HEK293 (cell line): ENCODE results near the gene CLIC3.

ENCODE experiments used
- BCL11B ChIP-seq: fragments of 450-650 bp; formaldehyde crosslinking; IDR thresholded peaks from 2 replicates; pipeline ENCODE4 v1.5.1; 2016; ENCODE audit warnings: low read depth, missing biosample characterization, missing genetic modification characterization
- GFI1B ChIP-seq: fragments of 450-650 bp; formaldehyde crosslinking; IDR thresholded peaks from 2 replicates; pipeline ENCODE4 v1.5.1; 2016; ENCODE audit warnings: missing biosample characterization, missing genetic modification characterization
- GLI4 ChIP-seq: fragments of 450-650 bp; formaldehyde crosslinking; IDR thresholded peaks from 2 replicates; pipeline ENCODE4 v1.5.1; 2016; ENCODE audit warnings: missing biosample characterization, missing genetic modification characterization
- OSR2 ChIP-seq: fragments of 450-650 bp; formaldehyde crosslinking; IDR thresholded peaks from 2 replicates; pipeline ENCODE4 v1.5.1; 2016; ENCODE audit warnings: missing biosample characterization, missing genetic modification characterization
- RBAK ChIP-seq: fragments of 450-650 bp; formaldehyde crosslinking; IDR thresholded peaks from 2 replicates; pipeline ENCODE4 v1.5.1; 2016; ENCODE audit warnings: missing biosample characterization, missing genetic modification characterization
- YY2 ChIP-seq: fragments of 450-650 bp; formaldehyde crosslinking; IDR thresholded peaks from 2 replicates; pipeline ENCODE4 v1.5.1; 2016; ENCODE audit warnings: missing biosample characterization, missing genetic modification characterization
- ZFP3 ChIP-seq: fragments of 450-650 bp; formaldehyde crosslinking; IDR thresholded peaks from 2 replicates; pipeline ENCODE4 v1.5.1; 2016; ENCODE audit warnings: low read depth, missing biosample characterization, missing genetic modification characterization
- ZNF132 ChIP-seq: fragments of 450-650 bp; formaldehyde crosslinking; IDR thresholded peaks from 2 replicates; pipeline ENCODE4 v1.5.1; 2017; ENCODE audit warnings: missing biosample characterization, missing genetic modification characterization, borderline replicate concordance
- ZNF174 ChIP-seq: fragments of 450-650 bp; formaldehyde crosslinking; IDR thresholded peaks from 2 replicates; pipeline ENCODE4 v1.5.0; 2017; ENCODE audit warnings: missing biosample characterization, mild to moderate bottlenecking, missing genetic modification characterization
- ZNF214 ChIP-seq: fragments of 450-650 bp; formaldehyde crosslinking; IDR thresholded peaks from 2 replicates; pipeline ENCODE4 v1.5.1; 2017; ENCODE audit warnings: missing biosample characterization, mild to moderate bottlenecking, missing genetic modification characterization, borderline replicate concordance
- ZNF24 ChIP-seq: fragments of 450-650 bp; formaldehyde crosslinking; IDR thresholded peaks from 2 replicates; pipeline ENCODE4 v1.5.1; 2016; ENCODE audit warnings: missing biosample characterization, missing genetic modification characterization
- ZNF302 ChIP-seq: fragments of 450-650 bp; formaldehyde crosslinking; IDR thresholded peaks from 2 replicates; pipeline ENCODE4 v1.5.1; 2016; ENCODE audit warnings: missing biosample characterization, missing genetic modification characterization, low read depth
- ZNF335 ChIP-seq: fragments of 450-650 bp; formaldehyde crosslinking; conservative IDR thresholded peaks from 2 replicates; pipeline ENCODE4 v1.5.1; 2016; ENCODE audit warnings: missing biosample characterization, missing genetic modification characterization
- ZNF426 ChIP-seq: fragments of 450-650 bp; formaldehyde crosslinking; IDR thresholded peaks from 2 replicates; pipeline ENCODE4 v1.5.1; 2017; ENCODE audit warnings: missing biosample characterization, missing genetic modification characterization, mild to moderate bottlenecking, inconsistent platforms, moderate library complexity
- ZNF501 ChIP-seq: fragments of 450-650 bp; formaldehyde crosslinking; IDR thresholded peaks from 2 replicates; pipeline ENCODE4 v1.5.1; 2016; ENCODE audit warnings: missing biosample characterization, missing genetic modification characterization
- ZNF548 ChIP-seq: fragments of 450-650 bp; formaldehyde crosslinking; IDR thresholded peaks from 2 replicates; pipeline ENCODE4 v1.5.1; 2016; ENCODE audit warnings: missing biosample characterization, missing genetic modification characterization
- ZNF549 ChIP-seq: fragments of 450-650 bp; IDR thresholded peaks from 2 replicates; pipeline ENCODE4 v1.5.1; 2018; ENCODE audit warnings: missing biosample characterization, missing genetic modification characterization, mild to moderate bottlenecking, inconsistent platforms, moderate library complexity
- ZNF623 ChIP-seq: fragments of 450-650 bp; formaldehyde crosslinking; IDR thresholded peaks from 2 replicates; pipeline ENCODE4 v1.5.1; 2016; ENCODE audit warnings: missing biosample characterization, missing genetic modification characterization
- ZNF677 ChIP-seq: fragments of 450-650 bp; IDR thresholded peaks from 2 replicates; pipeline ENCODE4 v1.5.0; 2018; ENCODE audit warnings: missing biosample characterization, mild to moderate bottlenecking, missing genetic modification characterization, moderate library complexity
- ZNF707 ChIP-seq: fragments of 450-650 bp; formaldehyde crosslinking; IDR thresholded peaks from 2 replicates; pipeline ENCODE4 v1.5.1; 2016; ENCODE audit warnings: missing biosample characterization, missing genetic modification characterization
- ZNF776 ChIP-seq: fragments of 450-650 bp; formaldehyde crosslinking; IDR thresholded peaks from 2 replicates; pipeline ENCODE4 v1.5.0; 2017; ENCODE audit warnings: missing biosample characterization, missing genetic modification characterization, borderline replicate concordance
- ZNF777 ChIP-seq: fragments of 450-650 bp; formaldehyde crosslinking; IDR thresholded peaks from 2 replicates; pipeline ENCODE4 v1.5.1; 2017; ENCODE audit warnings: missing biosample characterization, missing genetic modification characterization, borderline replicate concordance
- ZNF830 ChIP-seq: fragments of 450-650 bp; IDR thresholded peaks from 2 replicates; pipeline ENCODE4 v1.5.0; 2018; ENCODE audit warnings: missing biosample characterization, missing genetic modification characterization, low read depth, mild to moderate bottlenecking, moderate library complexity
- TF ChIP-seq, protein P1 (sequence below): fragments of 450-650 bp; formaldehyde crosslinking; IDR thresholded peaks from 2 replicates; pipeline ENCODE4 v1.5.1; 2016; ENCODE audit warnings: missing biosample characterization, missing genetic modification characterization
- TF ChIP-seq, protein P2 (sequence below): fragments of 450-650 bp; formaldehyde crosslinking; IDR thresholded peaks from 2 replicates; pipeline ENCODE4 v1.5.1; 2016; ENCODE audit warnings: missing biosample characterization, missing genetic modification characterization
- TF ChIP-seq, protein P3 (sequence below): fragments of 450-650 bp; formaldehyde crosslinking; IDR thresholded peaks from 2 replicates; pipeline ENCODE4 v1.5.1; 2016; ENCODE audit warnings: missing biosample characterization, missing genetic modification characterization
- TF ChIP-seq, protein P4 (sequence below): fragments of 450-650 bp; formaldehyde crosslinking; IDR thresholded peaks from 2 replicates; pipeline ENCODE4 v1.5.1; 2016; ENCODE audit warnings: missing biosample characterization, missing genetic modification characterization
- TF ChIP-seq, protein P5 (sequence below): fragments of 450-650 bp; formaldehyde crosslinking; optimal IDR thresholded peaks from 2 replicates; pipeline ENCODE3; 2016; ENCODE audit warnings: missing biosample characterization, mild to moderate bottlenecking, missing genetic modification characterization
- TF ChIP-seq, protein P6 (sequence below): fragments of 450-650 bp; formaldehyde crosslinking; IDR thresholded peaks from 2 replicates; pipeline ENCODE4 v1.5.1; 2017; ENCODE audit warnings: missing biosample characterization, missing genetic modification characterization

Gene CLIC3

DNA sequence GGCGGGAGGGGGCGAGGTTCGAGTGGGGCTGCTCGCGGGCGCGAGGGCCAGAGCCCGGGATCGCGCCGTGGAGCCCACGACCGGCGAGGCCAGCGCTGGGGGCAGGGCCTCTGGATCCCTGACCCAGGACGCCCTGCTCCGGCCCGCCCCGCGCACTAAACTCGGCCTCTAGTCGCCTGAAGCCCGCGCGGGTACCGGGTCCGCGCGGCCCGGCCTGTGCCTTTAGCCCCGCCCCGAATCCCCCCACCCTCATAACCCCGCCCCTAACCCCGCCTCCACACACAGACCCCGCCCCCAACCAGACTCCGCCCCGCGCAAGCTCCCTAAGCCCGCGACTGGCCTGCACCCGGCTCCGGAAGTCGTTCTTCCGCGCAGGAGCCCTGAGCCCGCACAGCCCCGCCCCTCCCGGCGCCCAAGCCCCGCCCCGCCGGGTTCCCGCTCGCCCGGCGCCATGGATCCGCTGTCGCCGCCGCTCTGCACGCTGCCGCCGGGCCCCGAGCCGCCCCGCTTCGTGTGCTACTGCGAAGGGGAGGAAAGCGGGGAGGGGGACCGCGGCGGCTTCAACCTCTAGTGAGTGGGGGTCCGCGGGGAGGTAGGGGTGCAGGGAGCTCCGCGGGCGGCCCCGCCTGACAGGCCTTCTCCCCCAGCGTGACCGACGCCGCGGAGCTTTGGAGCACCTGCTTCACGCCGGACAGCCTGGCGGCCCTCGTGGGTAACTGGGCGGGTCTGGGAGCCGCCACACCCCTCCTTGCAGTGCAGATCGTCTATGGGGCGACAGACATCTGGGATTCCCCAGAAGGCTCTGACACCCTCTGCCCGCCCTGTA is 4.2 kb downstream of the CLIC3 start, which contains the start of gene PAXX (continued):
- TF ChIP-seq ZNF214: no peak
- no peak for TF ChIP-seq ZNF302 (tag by site-specific recombination)
- TF ChIP-seq, protein P1, sequence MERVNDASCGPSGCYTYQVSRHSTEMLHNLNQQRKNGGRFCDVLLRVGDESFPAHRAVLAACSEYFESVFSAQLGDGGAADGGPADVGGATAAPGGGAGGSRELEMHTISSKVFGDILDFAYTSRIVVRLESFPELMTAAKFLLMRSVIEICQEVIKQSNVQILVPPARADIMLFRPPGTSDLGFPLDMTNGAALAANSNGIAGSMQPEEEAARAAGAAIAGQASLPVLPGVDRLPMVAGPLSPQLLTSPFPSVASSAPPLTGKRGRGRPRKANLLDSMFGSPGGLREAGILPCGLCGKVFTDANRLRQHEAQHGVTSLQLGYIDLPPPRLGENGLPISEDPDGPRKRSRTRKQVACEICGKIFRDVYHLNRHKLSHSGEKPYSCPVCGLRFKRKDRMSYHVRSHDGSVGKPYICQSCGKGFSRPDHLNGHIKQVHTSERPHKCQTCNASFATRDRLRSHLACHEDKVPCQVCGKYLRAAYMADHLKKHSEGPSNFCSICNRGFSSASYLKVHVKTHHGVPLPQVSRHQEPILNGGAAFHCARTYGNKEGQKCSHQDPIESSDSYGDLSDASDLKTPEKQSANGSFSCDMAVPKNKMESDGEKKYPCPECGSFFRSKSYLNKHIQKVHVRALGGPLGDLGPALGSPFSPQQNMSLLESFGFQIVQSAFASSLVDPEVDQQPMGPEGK: peak; percentile 68; the same call in 1 of the 2 replicates
- TF ChIP-seq, protein P2, sequence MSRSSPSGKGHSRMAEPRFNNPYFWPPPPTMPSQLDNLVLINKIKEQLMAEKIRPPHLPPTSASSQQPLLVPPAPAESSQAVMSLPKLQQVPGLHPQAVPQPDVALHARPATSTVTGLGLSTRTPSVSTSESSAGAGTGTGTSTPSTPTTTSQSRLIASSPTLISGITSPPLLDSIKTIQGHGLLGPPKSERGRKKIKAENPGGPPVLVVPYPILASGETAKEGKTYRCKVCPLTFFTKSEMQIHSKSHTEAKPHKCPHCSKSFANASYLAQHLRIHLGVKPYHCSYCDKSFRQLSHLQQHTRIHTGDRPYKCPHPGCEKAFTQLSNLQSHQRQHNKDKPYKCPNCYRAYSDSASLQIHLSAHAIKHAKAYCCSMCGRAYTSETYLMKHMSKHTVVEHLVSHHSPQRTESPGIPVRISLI: no peak
- TF ChIP-seq, protein P3, sequence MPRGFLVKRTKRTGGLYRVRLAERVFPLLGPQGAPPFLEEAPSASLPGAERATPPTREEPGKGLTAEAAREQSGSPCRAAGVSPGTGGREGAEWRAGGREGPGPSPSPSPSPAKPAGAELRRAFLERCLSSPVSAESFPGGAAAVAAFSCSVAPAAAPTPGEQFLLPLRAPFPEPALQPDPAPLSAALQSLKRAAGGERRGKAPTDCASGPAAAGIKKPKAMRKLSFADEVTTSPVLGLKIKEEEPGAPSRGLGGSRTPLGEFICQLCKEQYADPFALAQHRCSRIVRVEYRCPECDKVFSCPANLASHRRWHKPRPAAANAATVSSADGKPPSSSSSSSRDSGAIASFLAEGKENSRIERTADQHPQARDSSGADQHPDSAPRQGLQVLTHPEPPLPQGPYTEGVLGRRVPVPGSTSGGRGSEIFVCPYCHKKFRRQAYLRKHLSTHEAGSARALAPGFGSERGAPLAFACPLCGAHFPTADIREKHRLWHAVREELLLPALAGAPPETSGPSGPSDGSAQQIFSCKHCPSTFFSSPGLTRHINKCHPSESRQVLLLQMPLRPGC: 0 out of 2 replicates have a peak, but pooled peaks have one; percentile 14
- TF ChIP-seq OSR2: no peak
- TF ChIP-seq ZNF830: no peak
- 0 out of 2 replicates have a peak, but pooled peaks have one; percentile 11 for TF ChIP-seq BCL11B (tag by site-specific recombination)
- TF ChIP-seq GFI1B: no peak
- TF ChIP-seq YY2 (tag by site-specific recombination): peak; percentile 76
- no peak for TF ChIP-seq ZNF623 (tag by site-specific recombination)
- TF ChIP-seq, protein P4, sequence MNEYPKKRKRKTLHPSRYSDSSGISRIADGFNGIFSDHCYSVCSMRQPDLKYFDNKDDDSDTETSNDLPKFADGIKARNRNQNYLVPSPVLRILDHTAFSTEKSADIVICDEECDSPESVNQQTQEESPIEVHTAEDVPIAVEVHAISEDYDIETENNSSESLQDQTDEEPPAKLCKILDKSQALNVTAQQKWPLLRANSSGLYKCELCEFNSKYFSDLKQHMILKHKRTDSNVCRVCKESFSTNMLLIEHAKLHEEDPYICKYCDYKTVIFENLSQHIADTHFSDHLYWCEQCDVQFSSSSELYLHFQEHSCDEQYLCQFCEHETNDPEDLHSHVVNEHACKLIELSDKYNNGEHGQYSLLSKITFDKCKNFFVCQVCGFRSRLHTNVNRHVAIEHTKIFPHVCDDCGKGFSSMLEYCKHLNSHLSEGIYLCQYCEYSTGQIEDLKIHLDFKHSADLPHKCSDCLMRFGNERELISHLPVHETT: no peak
- TF ChIP-seq, protein P5, sequence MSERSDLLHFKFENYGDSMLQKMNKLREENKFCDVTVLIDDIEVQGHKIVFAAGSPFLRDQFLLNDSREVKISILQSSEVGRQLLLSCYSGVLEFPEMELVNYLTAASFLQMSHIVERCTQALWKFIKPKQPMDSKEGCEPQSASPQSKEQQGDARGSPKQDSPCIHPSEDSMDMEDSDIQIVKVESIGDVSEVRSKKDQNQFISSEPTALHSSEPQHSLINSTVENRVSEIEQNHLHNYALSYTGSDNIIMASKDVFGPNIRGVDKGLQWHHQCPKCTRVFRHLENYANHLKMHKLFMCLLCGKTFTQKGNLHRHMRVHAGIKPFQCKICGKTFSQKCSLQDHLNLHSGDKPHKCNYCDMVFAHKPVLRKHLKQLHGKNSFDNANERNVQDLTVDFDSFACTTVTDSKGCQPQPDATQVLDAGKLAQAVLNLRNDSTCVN (tag by site-specific recombination): peak; percentile 70
- no peak for TF ChIP-seq ZNF707 (tag by site-specific recombination)
- TF ChIP-seq GLI4 (tag by site-specific recombination): no peak
- peak; percentile 78 for TF ChIP-seq ZNF501 (tag by site-specific recombination)
- TF ChIP-seq ZNF426 (tag by site-specific recombination): no peak
- no peak for TF ChIP-seq ZNF548 (tag by site-specific recombination)
- TF ChIP-seq, protein P6, sequence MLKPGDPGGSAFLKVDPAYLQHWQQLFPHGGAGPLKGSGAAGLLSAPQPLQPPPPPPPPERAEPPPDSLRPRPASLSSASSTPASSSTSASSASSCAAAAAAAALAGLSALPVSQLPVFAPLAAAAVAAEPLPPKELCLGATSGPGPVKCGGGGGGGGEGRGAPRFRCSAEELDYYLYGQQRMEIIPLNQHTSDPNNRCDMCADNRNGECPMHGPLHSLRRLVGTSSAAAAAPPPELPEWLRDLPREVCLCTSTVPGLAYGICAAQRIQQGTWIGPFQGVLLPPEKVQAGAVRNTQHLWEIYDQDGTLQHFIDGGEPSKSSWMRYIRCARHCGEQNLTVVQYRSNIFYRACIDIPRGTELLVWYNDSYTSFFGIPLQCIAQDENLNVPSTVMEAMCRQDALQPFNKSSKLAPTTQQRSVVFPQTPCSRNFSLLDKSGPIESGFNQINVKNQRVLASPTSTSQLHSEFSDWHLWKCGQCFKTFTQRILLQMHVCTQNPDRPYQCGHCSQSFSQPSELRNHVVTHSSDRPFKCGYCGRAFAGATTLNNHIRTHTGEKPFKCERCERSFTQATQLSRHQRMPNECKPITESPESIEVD (tag by site-specific recombination): no peak
- TF ChIP-seq ZNF132 (tag by site-specific recombination): no peak
- no peak for TF ChIP-seq ZNF549 (tag by site-specific recombination)
- TF ChIP-seq ZNF677: no peak
- TF ChIP-seq ZNF335 (tag by site-specific recombination): peak; percentile 97
- TF ChIP-seq ZNF24 (tag by site-specific recombination): 0 out of 2 replicates have a peak, but pooled peaks have one; percentile 56
- peak; percentile 34; the same call in 1 of the 2 replicates for TF ChIP-seq ZNF777 (tag by site-specific recombination)
- TF ChIP-seq RBAK (tag by site-specific recombination): no peak
- TF ChIP-seq ZFP3 (tag by site-specific recombination): no peak
- TF ChIP-seq ZNF174 (tag by site-specific recombination): no peak
- TF ChIP-seq ZNF776 (tag by site-specific recombination): no peak
